Calu3 (cell line): Measurements from ENCODE around the gene ALDH1L1. TPM values are rescaled to one million over a fixed set of nuclear protein-coding genes. Genes with fewer than 3 reads are reported as not detected.

Experiments
- BruUV-seq: library from RNA; stranded (reverse); fragments of 400-500 nt; replicated peaks from 2 replicates; lab custom pipeline; 2021; lab: Mats Ljungman, UMichigan
- CTCF ChIA-PET: fragments of 300-600 bp; sonication (Branson Sonifier 250); formaldehyde crosslinking; loops from one replicate; lab custom pipeline; 2022; ENCODE audit warnings: antibody characterized with exemption; lab: Charles Lee
- DNase-seq: peaks from one replicate; pipeline ENCODE4 v3.0.0; 2022
- H3K27ac Mint-ChIP-seq: one replicate; pipeline ENCODE4 v1.8.0; 2022; ENCODE audit warnings: mixed read lengths; ENCODE audit not compliant: unreplicated experiment
- H3K27me3 Mint-ChIP-seq: one replicate; pipeline ENCODE4 v1.8.0; 2022; ENCODE audit warnings: mixed read lengths; ENCODE audit not compliant: unreplicated experiment
- H3K36me3 Mint-ChIP-seq: one replicate; pipeline ENCODE4 v1.8.0; 2022; ENCODE audit warnings: mild to moderate bottlenecking, moderate library complexity, mixed read lengths; ENCODE audit not compliant: insufficient read depth, unreplicated experiment
- H3K4me1 Mint-ChIP-seq: one replicate; pipeline ENCODE4 v1.8.0; 2022; ENCODE audit warnings: mild to moderate bottlenecking, low read depth, mixed read lengths; ENCODE audit not compliant: unreplicated experiment
- H3K4me3 Mint-ChIP-seq: one replicate; pipeline ENCODE4 v1.8.0; 2022; ENCODE audit warnings: mild to moderate bottlenecking, low read depth, moderate library complexity, mixed read lengths; ENCODE audit not compliant: unreplicated experiment
- H3K9me3 Mint-ChIP-seq: one replicate; pipeline ENCODE4 v1.8.0; 2022; ENCODE audit warnings: low read depth, mixed read lengths; ENCODE audit not compliant: unreplicated experiment
- CTCF ChIP-seq: fragments of 200-600 bp; IDR thresholded peaks from one replicate; pipeline ENCODE4 v1.8.0; 2022; ENCODE audit warnings: antibody characterized with exemption; ENCODE audit not compliant: unreplicated experiment
- intact Hi-C: fragments of 100-400 bp; cut with micrococcal nuclease; formaldehyde crosslinking; loops from one replicate; pipeline ENCODE4 v1.10.0; 2022; ENCODE audit not compliant: unreplicated experiment
- total RNA-seq: library from RNA; stranded (reverse); gene quantifications from 2 replicates; pipeline ENCODE4 v1.2.3, GENCODE V29; 2022

The ALDH1L1 gene
- total RNA-seq, 1 experiment from 2014 or later = 4.4 TPM

- CTCF ChIA-PET = interaction anchor here (0.7 kb wide), 1 partner anchor 12 kb away, joined by 6 read pairs; no protein-coding TSS in a partner anchor
- peaks cover 8% of the 10 kb centered on the region for H3K4me1 Mint-ChIP-seq
- no peak for TF ChIP-seq CTCF
- DNase-seq = no peak
- peaks cover 3% of the 10 kb centered on the region for H3K9me3 Mint-ChIP-seq
- no peak overlapping the region for H3K4me3 Mint-ChIP-seq
- intact Hi-C loops = no loop called here
- no peak overlapping the region for H3K27ac Mint-ChIP-seq
- no peaks in the 10 kb centered on the region for H3K36me3 Mint-ChIP-seq
- H3K27me3 Mint-ChIP-seq = peaks cover 17% of the 10 kb centered on the region
- BruUV-seq = no TSS peak
Measured at GRCh38 chr3:126117212-126117611, 63.2 kb downstream of the ALDH1L1 start.

- intact Hi-C loops = no loop called here
Measured at GRCh38 chr3:126116526-126116925, 63.9 kb downstream of the ALDH1L1 start.

GRCh38 chr3:126114443-126115386 is 65.7 kb downstream of the ALDH1L1 start:
- CTCF ChIA-PET = interaction anchor here (0.6 kb wide), 1 partner anchor 151 kb away, joined by 3 read pairs; no protein-coding TSS in a partner anchor
- intact Hi-C loops = no loop called here
- Mint-ChIP-seq H3K9me3 (peaks cover 3% of the 10 kb centered on the region), H3K27me3 (peaks cover 15% of the 10 kb centered on the region), H3K4me1 (peaks cover 8% of the 10 kb centered on the region), H3K27ac (no peak overlapping the region), H3K36me3 (no peaks in the 10 kb centered on the region), H3K4me3 (no peak overlapping the region)
- TF ChIP-seq CTCF = no peak
- BruUV-seq = no TSS peak
- DNase-seq = no peak

More at GRCh38 chr3:126116526-126116925, 63.9 kb downstream of the ALDH1L1 start:
- H3K9me3 Mint-ChIP-seq = peaks cover 3% of the 10 kb centered on the region
- H3K4me3 Mint-ChIP-seq = no peak overlapping the region
- no TSS peak for BruUV-seq
- no peak for TF ChIP-seq CTCF
- peaks cover 8% of the 10 kb centered on the region for H3K4me1 Mint-ChIP-seq
- H3K27me3 Mint-ChIP-seq = peaks cover 17% of the 10 kb centered on the region
- no peaks in the 10 kb centered on the region for H3K36me3 Mint-ChIP-seq
- DNase-seq = no peak
- CTCF ChIA-PET = no interaction called here
- H3K27ac Mint-ChIP-seq = no peak overlapping the region

- Mint-ChIP-seq H3K27ac (no peak overlapping the region), H3K9me3 (peaks cover under 1% of the 10 kb centered on the region), H3K4me3 (no peak overlapping the region), H3K4me1 (peaks cover under 1% of the 10 kb centered on the region), H3K27me3 (peaks cover 6% of the 10 kb centered on the region), H3K36me3 (no peaks in the 10 kb centered on the region)
- peak; percentile 46 for TF ChIP-seq CTCF
- BruUV-seq = no TSS peak
- CTCF ChIA-PET = interaction anchor here (0.5 kb wide), 1 partner anchor 213 kb away, joined by 4 read pairs; no protein-coding TSS in a partner anchor
- intact Hi-C loops = no loop called here
- peak; percentile 51 for DNase-seq
Measured at GRCh38 chr3:126113733-126114442, 66.5 kb downstream of the ALDH1L1 start.
